C4-2B (cell line): ENCODE measurements around the gene DDX3X.

Experiments
- CTCF ChIP-seq: fragments of 450-650 bp; conservative IDR thresholded peaks from 2 replicates; pipeline ENCODE4 v1.5.1; 2017; ENCODE audit warnings: mild to moderate bottlenecking
- ZFX ChIP-seq: fragments of 450-650 bp; IDR thresholded peaks from 2 replicates; pipeline ENCODE4 v1.6.1; 2017

GRCh38 chrX:41335958-41336331 lies 2.0 kb downstream of the DDX3X start:
- TF ChIP-seq CTCF (no peak), ZFX (no peak)
